Measurements from ENCODE around the gene LY6G5B.

Gene LY6G5B

GRCh38 chr6:31654574-31655348 is 15.0 kb upstream of the LY6G5B start:
- TF ChIP-seq CTCF (IDR thresholded peaks at IDR 0.05; ENCODE audit: borderline replicate concordance, insufficient read depth, low read depth, low read length), result no peak
- no peak overlapping the region for H3K4me3 ChIP-seq (ENCODE audit: low read depth, low read length)

GRCh38 chr6:31655349-31656237 is 14.2 kb upstream of the LY6G5B start, which contains the start of gene APOM:
Gene APOM (plus strand): TSS chr6:31655894. CDS start chr6:31655967, 73 bp downstream.
- H3K4me3 ChIP-seq (ENCODE audit: low read depth, low read length), result no peak within 1 kb of the TSS
- no peak for TF ChIP-seq CTCF (IDR thresholded peaks at IDR 0.05; ENCODE audit: borderline replicate concordance, insufficient read depth, low read depth, low read length)

GRCh38 chr6:31657406-31658157 is 12.2 kb upstream of the LY6G5B start:
- no peak overlapping the region for H3K4me3 ChIP-seq (ENCODE audit: low read depth, low read length)
- TF ChIP-seq CTCF (IDR thresholded peaks at IDR 0.05; ENCODE audit: borderline replicate concordance, insufficient read depth, low read depth, low read length), result no peak

- no peak for TF ChIP-seq CTCF (IDR thresholded peaks at IDR 0.05; ENCODE audit: borderline replicate concordance, insufficient read depth, low read depth, low read length)
- no peak overlapping the region for H3K4me3 ChIP-seq (ENCODE audit: low read depth, low read length)
These were observed 11.6 kb upstream of the LY6G5B start for GRCh38 chr6:31658158-31658688.

GRCh38 chr6:31658983-31659648 is 10.7 kb upstream of the LY6G5B start:
- peak overlapping the region; percentile 61 for H3K4me3 ChIP-seq (ENCODE audit: low read depth, low read length)
- no peak for TF ChIP-seq CTCF (IDR thresholded peaks at IDR 0.05; ENCODE audit: borderline replicate concordance, insufficient read depth, low read depth, low read length)

- no peak for TF ChIP-seq CTCF (IDR thresholded peaks at IDR 0.05; ENCODE audit: borderline replicate concordance, insufficient read depth, low read depth, low read length)
- peak overlapping the region; percentile 61 for H3K4me3 ChIP-seq (ENCODE audit: low read depth, low read length)
These were observed 10.0 kb upstream of the LY6G5B start for GRCh38 chr6:31659649-31660380.

Measured in GM12875 (cell line).